Posterior vena cava (tissue), 2 donors: ENCODE measurements around the gene MANEAL. TPM values are rescaled to one million over a fixed set of nuclear protein-coding genes. Genes with fewer than 3 reads are reported as not detected.
"Not testable (repeated sequence)": the region's sequence is repeated elsewhere in the genome, so short reads cannot be mapped to it uniquely, and the experiment has no call there.

Source experiments
- DNase-seq: peaks from one replicate; pipeline ENCODE4 v3.0.0-alpha.2; 2020; ENCODE audit warnings: low spot score
- intact Hi-C, 2 donors: fragments of 100-400 bp; cut with DNase I; formaldehyde crosslinking; loops; one replicate each; pipeline versions ENCODE4 v1.14.1 to v1.14.2; 2022 to 2023
- long read RNA-seq, 2 donors: library from polyadenylated mRNA; unstranded; transcript quantifications; one replicate each; pipeline ENCODE4 v2.0.0, GENCODE V29; 2020 to 2021
- total RNA-seq, 2 donors: library from RNA; stranded (reverse); fragmentation: NEBNext Ultra II Directional; extraction: Animal tissue kit (Norgen Biotek cat#: 25700); gene quantifications; one replicate each; pipeline ENCODE4 v1.2.1, GENCODE V29; 2021
- donor health status: DM: yes; HTN: yes; CAD: no.
- donor health status: DM: yes; HTN: yes; CAD: no.

MANEAL gene
- total RNA-seq, result 1 to 10 TPM; 1.8 to 1.9 TPM
- long read RNA-seq, donor 1, partial matches to known transcripts, result 0 of 2 reads
- long read RNA-seq, donor 1, other reads (novel, unspliced or antisense), result 0 of 2 reads
- long read RNA-seq, donor 2, partial matches to known transcripts, result 1 of 1 reads
- long read RNA-seq, donor 2, other reads (novel, unspliced or antisense), result 0 of 1 reads

- intact Hi-C loops, result no loop called here
- peak; percentile 82 for DNase-seq
These were observed at the start of gene MANEAL for GRCh38 chr1:37793773-37794371. MANEAL (plus strand) TSS chr1:37793847; CDS start chr1:37794183, 336 bp downstream.

- DNase-seq, result no peak
- intact Hi-C loops, result no loop called here
These were observed 46.8 kb upstream of the MANEAL start for GRCh38 chr1:37746806-37747205.

- no peak for DNase-seq
- intact Hi-C loops, result no loop called here
These were observed 45.1 kb upstream of the MANEAL start for GRCh38 chr1:37748565-37748964.

- no peak for DNase-seq
- intact Hi-C loops, result no loop called here
These were observed 41.4 kb upstream of the MANEAL start for GRCh38 chr1:37752213-37752582.

- intact Hi-C loops, result no loop called here
- DNase-seq, result no peak
These were observed 40.8 kb upstream of the MANEAL start for GRCh38 chr1:37752583-37753471.

GRCh38 chr1:37753473-37754321 is 40.0 kb upstream of the MANEAL start:
- intact Hi-C loops, result no loop called here
- no peak for DNase-seq

- no peak for DNase-seq
- intact Hi-C loops, result no loop called here
These were observed 38.4 kb upstream of the MANEAL start for GRCh38 chr1:37755290-37755689.

- intact Hi-C loops, result no loop called here
- DNase-seq, result no peak
These were observed 37.6 kb upstream of the MANEAL start for GRCh38 chr1:37755951-37756560.

- DNase-seq, result no peak
- intact Hi-C loops, result no loop called here
These were observed 34.2 kb upstream of the MANEAL start for GRCh38 chr1:37759451-37759850.

- DNase-seq, result no peak
- intact Hi-C loops, result no loop called here
These were observed 32.1 kb upstream of the MANEAL start for GRCh38 chr1:37761416-37762095.

- DNase-seq, result no peak
- intact Hi-C loops, result no loop called here
These were observed 31.1 kb upstream of the MANEAL start for GRCh38 chr1:37762516-37762915.

GRCh38 chr1:37763791-37764413 is 29.7 kb upstream of the MANEAL start:
- intact Hi-C loops, result no loop called here
- DNase-seq, result no peak

GRCh38 chr1:37764414-37764825 is 29.2 kb upstream of the MANEAL start:
- no peak for DNase-seq
- intact Hi-C loops, result no loop called here

- intact Hi-C loops, result no loop called here
- no peak for DNase-seq
These were observed 28.7 kb upstream of the MANEAL start, which contains the start of gene EPHA10 for GRCh38 chr1:37764888-37765441. EPHA10 (minus strand) TSS chr1:37765120; CDS start chr1:37765066, 54 bp downstream.

- intact Hi-C loops, result no loop called here
- no peak for DNase-seq
These were observed 27.6 kb upstream of the MANEAL start for GRCh38 chr1:37765916-37766664.

- intact Hi-C loops, result no loop called here
These were observed 26.2 kb upstream of the MANEAL start for GRCh38 chr1:37767488-37767887.

GRCh38 chr1:37771440-37771839 is 22.2 kb upstream of the MANEAL start:
- DNase-seq, intact Hi-C loops: not testable (repeated sequence)

More at GRCh38 chr1:37767488-37767887, 26.2 kb upstream of the MANEAL start:
- no peak for DNase-seq
